PC-9 (cell line): ENCODE measurements around the gene RPS5. TPM values are rescaled to one million over a fixed set of nuclear protein-coding genes. Genes with fewer than 3 reads are reported as not detected.

Experiments
- BruUV-seq: library from RNA; stranded (reverse); fragments of 400-500 nt; replicated peaks from 2 replicates; lab custom pipeline; 2021; lab: Mats Ljungman, UMichigan
- CTCF ChIA-PET: fragments of 300-600 bp; sonication (Branson Sonifier 250); formaldehyde crosslinking; loops from one replicate; lab custom pipeline; 2022; ENCODE audit warnings: antibody characterized with exemption; lab: Charles Lee
- POLR2A ChIA-PET: fragments of 300-600 bp; sonication (Branson Sonifier 250); formaldehyde crosslinking; loops from one replicate; lab custom pipeline; 2022; ENCODE audit warnings: antibody characterized with exemption; ENCODE audit not compliant: unreplicated experiment; lab: Charles Lee
- DNase-seq, 2 experiments: peaks; one replicate each; pipeline versions ENCODE4 v3.0.0 to v3.0.0-alpha.2; 2015 to 2022; ENCODE audit warnings: mixed read lengths in 1 of 2
- H2AFZ ChIP-seq: fragments of 200-600 bp; sonication (generic); 2 replicates; pipeline ENCODE4 v1.8.1; 2017; ENCODE audit warnings: antibody characterized with exemption
- H3F3A ChIP-seq: fragments of 200-600 bp; sonication (generic); 2 replicates; pipeline ENCODE4 v1.8.1; 2017; ENCODE audit warnings: antibody characterized with exemption, mild to moderate bottlenecking, low read depth; ENCODE audit not compliant: insufficient read depth
- H3K27ac ChIP-seq: fragments of 200-600 bp; sonication (generic); 2 replicates; pipeline ENCODE4 v1.6.1; 2016; ENCODE audit warnings: mixed run types
- H3K27me3 ChIP-seq: fragments of 200-600 bp; sonication (generic); 2 replicates; pipeline ENCODE4 v1.6.1; 2016; ENCODE audit warnings: low read depth, mixed run types; ENCODE audit not compliant: insufficient read depth
- H3K36me3 ChIP-seq: fragments of 200-600 bp; sonication (generic); 2 replicates; pipeline ENCODE4 v1.6.1; 2016; ENCODE audit warnings: low read depth, mixed run types
- H3K4me1 ChIP-seq: fragments of 200-600 bp; sonication (generic); replicated peaks from 2 replicates; pipeline ENCODE4 v1.6.1; 2016; ENCODE audit warnings: mixed run types; ENCODE audit not compliant: insufficient read depth
- H3K4me2 ChIP-seq: fragments of 200-600 bp; sonication (generic); 2 replicates; pipeline ENCODE4 v1.6.1; 2017; ENCODE audit warnings: mixed run types
- H3K4me3 ChIP-seq: fragments of 200-600 bp; sonication (generic); 2 replicates; pipeline ENCODE4 v1.6.1; 2016; ENCODE audit warnings: mixed run types
- H3K79me2 ChIP-seq: fragments of 200-600 bp; sonication (generic); 2 replicates; pipeline ENCODE4 v1.6.1; 2017; ENCODE audit warnings: low read depth, mixed run types
- H3K9me2 ChIP-seq: fragments of 200-600 bp; sonication (generic); 2 replicates; pipeline ENCODE4 v1.8.1; 2017; ENCODE audit warnings: mild to moderate bottlenecking; ENCODE audit not compliant: insufficient read depth
- H3K9me3 ChIP-seq: fragments of 200-600 bp; sonication (generic); 2 replicates; pipeline ENCODE4 v1.8.1; 2016; ENCODE audit warnings: low read depth; ENCODE audit not compliant: insufficient read depth
- H4K20me1 ChIP-seq: fragments of 200-600 bp; sonication (generic); 2 replicates; pipeline ENCODE4 v1.8.1; 2017; ENCODE audit not compliant: insufficient read depth
- CTCF ChIP-seq: fragments of 200-600 bp; sonication (generic); conservative IDR thresholded peaks from 2 replicates; pipeline ENCODE4 v1.6.1; 2017; ENCODE audit warnings: mixed run types, antibody characterized with exemption, mild to moderate bottlenecking, moderate library complexity
- EZH2 ChIP-seq: fragments of 200-600 bp; sonication (generic); IDR thresholded peaks from 2 replicates; pipeline ENCODE4 v1.8.0; 2017; ENCODE audit warnings: antibody characterized with exemption, low read depth
- intact Hi-C: fragments of 100-400 bp; cut with micrococcal nuclease; formaldehyde crosslinking; loops from one replicate; pipeline ENCODE4 v1.10.0; 2022; ENCODE audit not compliant: unreplicated experiment
- total RNA-seq: library from RNA; stranded (reverse); gene quantifications from 2 replicates; pipeline ENCODE4 v1.2.3, GENCODE V29; 2021

The RPS5 gene
- total RNA-seq, 1 experiment from 2014 or later: 961 TPM

- Histone ChIP-seq H3K9me3 (peaks cover 9% of the 10 kb centered on the region; the same call in 1 of the 2 replicates), H3K4me1 (no peaks in the 10 kb centered on the region), H3K9me2 (no peaks in the 10 kb centered on the region), H3F3A (no peaks in the 10 kb centered on the region), H3K27ac (no peak overlapping the region), H4K20me1 (no peaks in the 10 kb centered on the region), H3K36me3 (no peaks in the 10 kb centered on the region), H3K4me3 (no peak overlapping the region), H3K4me2 (no peak overlapping the region), H3K27me3 (no peaks in the 10 kb centered on the region), H2AFZ (no peak overlapping the region), H3K79me2 (no peaks in the 10 kb centered on the region)
- no peak for TF ChIP-seq EZH2
- intact Hi-C loops: no loop called here
- CTCF ChIA-PET: no interaction called here
- BruUV-seq: no TSS peak
- DNase-seq: no peak
- POLR2A ChIA-PET: no interaction called here
Observed at GRCh38 chr19:58428617-58429016, 41.5 kb downstream of the RPS5 start.

GRCh38 chr19:58429745-58430144 lies 42.7 kb downstream of the RPS5 start:
- no peaks in the 10 kb centered on the region for H3K79me2 ChIP-seq
- no peak for DNase-seq
- no peaks in the 10 kb centered on the region for H4K20me1 ChIP-seq
- H3F3A ChIP-seq: no peaks in the 10 kb centered on the region
- H3K9me2 ChIP-seq: no peaks in the 10 kb centered on the region
- H3K36me3 ChIP-seq: no peaks in the 10 kb centered on the region
- intact Hi-C loops: no loop called here
- CTCF ChIA-PET: no interaction called here
- H3K4me1 ChIP-seq: no peaks in the 10 kb centered on the region
- no TSS peak for BruUV-seq
- POLR2A ChIA-PET: no interaction called here
- H2AFZ ChIP-seq: no peak overlapping the region
- TF ChIP-seq CTCF (no peak), EZH2 (no peak)
- H3K4me3 ChIP-seq: no peak overlapping the region
- H3K9me3 ChIP-seq: peaks cover 10% of the 10 kb centered on the region; the same call in 1 of the 2 replicates
- no peaks in the 10 kb centered on the region for H3K27me3 ChIP-seq
- H3K4me2 ChIP-seq: no peak overlapping the region
- H3K27ac ChIP-seq: no peak overlapping the region

- intact Hi-C loops: no loop called here
- CTCF ChIA-PET: no interaction called here
- Histone ChIP-seq H3K4me1 (no peaks in the 10 kb centered on the region), H3K36me3 (no peaks in the 10 kb centered on the region), H3K79me2 (no peaks in the 10 kb centered on the region), H4K20me1 (no peaks in the 10 kb centered on the region), H3F3A (no peaks in the 10 kb centered on the region), H3K9me2 (no peaks in the 10 kb centered on the region), H3K27ac (no peak overlapping the region), H3K27me3 (no peaks in the 10 kb centered on the region), H3K9me3 (peaks cover 11% of the 10 kb centered on the region; the same call in 1 of the 2 replicates), H2AFZ (no peak overlapping the region), H3K4me3 (no peak overlapping the region), H3K4me2 (no peak overlapping the region)
- BruUV-seq: no TSS peak
- POLR2A ChIA-PET: no interaction called here
- TF ChIP-seq EZH2 (no peak), CTCF (no peak)
- DNase-seq: no peak
Observed at GRCh38 chr19:58434217-58434616, 47.1 kb downstream of the RPS5 start.
